Effector CD4-positive, alpha-beta T cell (primary cell): ENCODE measurements around the gene GPC5.

Experiments
- DNase-seq: peaks from one replicate; pipeline ENCODE4 v3.0.0-alpha.2; 2020

GPC5 gene

GRCh38 chr13:91904597-91904996, 506.2 kb downstream of the GPC5 start:
- no peak for DNase-seq

DNA sequence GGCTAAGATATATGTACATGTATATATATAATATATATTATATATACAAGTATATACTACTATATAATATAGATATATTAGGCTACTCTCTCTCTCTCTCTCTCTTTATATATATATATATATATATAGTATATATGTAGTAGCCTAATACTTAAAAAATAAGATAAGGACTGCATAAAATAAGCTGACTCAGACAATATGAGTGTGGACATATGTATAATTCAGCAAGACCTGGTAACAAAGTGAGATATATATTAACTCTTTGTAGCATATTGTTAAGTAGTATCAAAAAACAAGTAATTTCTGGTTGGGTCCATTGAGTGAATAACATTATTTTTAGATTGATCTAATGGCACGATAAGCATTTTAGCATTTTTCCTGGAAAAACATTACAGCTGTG, 509.0 kb downstream of the GPC5 start:
- DNase-seq: no peak

GRCh38 chr13:91909617-91910016, 511.2 kb downstream of the GPC5 start:
- DNase-seq: no peak

DNA sequence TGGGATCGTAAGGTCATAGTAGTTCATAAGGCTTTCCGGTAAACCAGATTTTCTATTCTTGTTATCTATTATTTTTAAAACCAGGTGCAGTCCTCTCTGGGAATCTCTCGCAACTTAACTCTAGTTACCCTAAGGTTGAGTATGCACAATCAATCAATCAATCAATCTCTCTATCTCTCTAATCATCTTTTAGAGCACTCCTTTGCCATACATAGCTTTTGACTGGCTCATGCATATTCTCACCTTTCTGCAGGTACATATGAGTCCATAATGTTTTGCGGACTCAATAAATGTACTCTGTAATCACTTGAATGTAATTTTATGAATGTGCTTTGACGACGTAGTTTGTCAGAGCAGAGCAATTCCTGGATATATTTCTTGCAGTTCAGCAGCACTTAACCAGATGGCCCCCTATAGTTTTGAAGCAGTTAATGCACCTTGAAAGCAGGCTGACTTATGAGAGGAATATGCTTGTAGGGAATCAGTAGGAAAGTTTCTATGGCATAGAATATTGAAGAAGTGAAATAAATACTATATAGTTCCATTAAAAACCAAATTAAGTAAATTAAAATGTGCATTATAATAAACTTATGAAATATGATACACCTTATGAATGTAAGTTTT, 524.7 kb downstream of the GPC5 start:
- no peak for DNase-seq

- no peak for DNase-seq
Observed at GRCh38 chr13:91930687-91931086, 532.3 kb downstream of the GPC5 start.

DNA sequence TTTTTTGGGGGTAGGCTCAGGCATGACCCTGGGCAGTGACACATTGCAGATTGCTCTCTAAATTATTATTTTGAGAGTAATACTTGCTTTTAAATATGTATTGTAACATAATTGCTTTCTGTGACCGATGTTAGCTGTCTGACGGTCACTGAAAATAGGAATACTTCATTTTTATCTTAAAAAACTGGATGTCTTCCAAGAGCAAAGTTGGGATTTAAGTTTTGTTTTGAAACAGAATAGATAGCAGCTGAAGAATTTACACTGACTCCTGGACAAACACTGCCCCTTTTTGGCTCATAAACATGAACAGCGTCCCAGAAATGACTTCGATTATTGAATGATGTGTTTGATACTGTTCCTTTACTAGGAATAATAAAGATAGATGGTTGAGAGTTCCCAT, 535.9 kb downstream of the GPC5 start:
- no peak for DNase-seq

DNA sequence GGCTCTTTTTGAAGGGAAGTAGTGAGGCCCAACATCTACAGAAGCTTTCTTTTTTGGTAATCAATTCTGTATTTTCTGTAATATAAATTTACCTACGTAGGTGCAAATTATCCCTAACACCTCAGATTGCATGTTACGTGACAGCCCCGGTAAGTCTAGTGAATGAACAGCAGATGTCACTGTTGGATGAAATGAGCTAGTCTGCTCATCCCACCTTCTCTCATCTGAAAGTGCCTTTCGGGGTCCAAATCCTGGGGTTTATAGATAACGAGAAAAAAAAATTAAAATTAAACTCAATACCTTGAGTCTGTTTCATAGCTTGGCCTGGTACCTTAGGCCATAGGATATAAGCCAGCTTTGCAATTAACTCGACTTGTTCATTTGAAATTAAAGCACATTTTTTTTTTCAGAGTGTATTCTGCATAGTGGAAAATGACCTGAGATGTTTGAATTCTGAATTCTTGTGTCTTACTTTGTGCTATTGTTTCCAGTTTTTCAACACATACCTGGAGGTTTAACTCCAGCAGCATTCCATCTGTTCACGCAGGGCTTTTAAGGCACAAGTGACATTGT, 548.2 kb downstream of the GPC5 start:
- no peak for DNase-seq

- no peak for DNase-seq
Observed at GRCh38 chr13:91948736-91949135, 550.3 kb downstream of the GPC5 start.

DNA sequence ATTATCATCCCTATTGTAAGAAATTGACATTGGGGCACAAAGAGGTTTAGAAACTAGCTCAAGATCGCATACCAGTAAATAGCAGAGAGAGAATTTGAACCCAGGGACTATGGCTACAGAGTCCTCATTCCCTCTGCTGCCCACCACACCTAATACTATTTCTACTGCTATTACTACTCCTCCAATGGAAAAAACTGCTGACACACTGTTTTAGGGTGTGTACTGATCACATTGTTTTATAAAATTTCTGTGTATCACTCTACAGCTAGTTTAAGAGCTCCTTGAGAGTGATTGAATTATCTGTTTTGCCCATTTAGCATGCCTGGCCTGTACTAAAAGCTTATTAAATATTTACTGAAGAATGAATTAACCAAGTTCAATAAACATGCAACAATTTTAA, 552.4 kb downstream of the GPC5 start:
- DNase-seq: no peak

- DNase-seq: no peak
Observed at GRCh38 chr13:91955546-91956355, 557.3 kb downstream of the GPC5 start.

- no peak for DNase-seq
Observed at GRCh38 chr13:91960947-91961346, 562.5 kb downstream of the GPC5 start.

GRCh38 chr13:91962946-91963345, 564.5 kb downstream of the GPC5 start:
- no peak for DNase-seq

DNA sequence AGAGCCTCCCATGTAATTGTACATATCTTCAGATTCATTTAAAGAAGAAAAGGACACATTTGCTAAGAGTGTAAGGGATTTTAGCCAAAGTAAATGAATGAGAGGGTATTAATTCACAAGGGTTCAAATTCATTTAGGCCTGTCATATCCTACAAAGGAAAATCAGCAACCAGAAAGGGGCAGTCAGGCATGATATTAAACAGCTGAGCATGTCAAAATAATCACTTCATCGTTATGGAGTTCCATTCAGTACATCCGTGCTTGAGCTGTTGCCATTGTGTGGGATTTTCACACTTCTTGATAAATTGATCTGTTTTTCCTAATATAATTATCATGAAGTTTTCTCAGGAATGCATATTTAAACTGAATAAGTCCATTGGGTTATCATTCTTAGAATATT, 567.1 kb downstream of the GPC5 start:
- DNase-seq: no peak

DNA sequence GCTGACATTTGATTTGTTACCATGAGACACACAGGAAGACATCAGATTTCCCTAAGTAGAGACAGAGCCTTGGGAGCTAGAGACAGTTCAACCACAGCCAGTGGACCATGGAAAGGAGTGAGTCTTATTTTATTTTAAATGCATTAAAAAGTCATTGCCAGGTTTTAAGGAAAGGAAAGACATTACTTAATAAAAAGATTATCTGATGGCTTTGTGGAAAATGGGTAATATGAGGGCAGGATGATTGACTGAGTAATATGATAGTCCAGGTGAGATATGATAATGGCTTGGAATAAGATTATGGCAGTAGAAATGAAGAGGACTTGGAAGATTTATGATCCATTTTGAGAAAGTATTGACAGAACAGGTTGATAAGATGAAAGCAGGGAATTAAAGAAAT, 580.1 kb downstream of the GPC5 start:
- DNase-seq: no peak

DNA sequence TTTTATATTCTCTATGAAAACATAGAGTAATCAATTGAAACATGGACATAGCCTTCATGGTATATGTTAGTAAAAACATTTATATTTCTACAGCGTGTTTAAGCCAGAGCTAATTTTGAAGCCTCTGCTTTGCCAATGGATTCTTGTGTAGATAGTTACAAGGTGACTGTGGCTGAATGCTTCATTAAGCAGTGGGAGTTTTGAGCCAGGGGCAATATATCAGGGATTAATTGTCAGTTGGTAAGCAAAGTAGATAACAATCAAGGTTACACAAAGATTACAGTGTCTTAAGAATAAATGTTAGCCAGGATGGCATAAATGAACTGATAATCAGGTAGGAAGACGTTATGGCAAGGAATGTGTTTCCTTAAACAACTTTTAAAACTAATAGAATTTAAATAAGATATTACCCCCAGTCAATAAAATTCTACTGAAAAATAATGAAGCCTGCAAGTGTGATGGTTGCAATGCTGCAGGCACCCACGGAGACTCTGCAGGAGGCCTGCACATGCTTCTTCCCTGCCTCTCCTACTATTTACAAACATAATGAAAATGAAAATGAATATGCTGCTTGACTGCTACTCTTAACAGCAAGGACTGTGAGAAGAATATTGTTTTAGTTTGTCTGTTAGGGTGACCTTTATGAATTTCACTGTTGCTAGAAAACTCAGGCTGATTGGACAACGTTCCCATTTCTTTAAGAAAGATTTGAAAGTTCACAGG, 588.5 kb downstream of the GPC5 start:
- no peak for DNase-seq

GRCh38 chr13:91988331-91988730, 589.9 kb downstream of the GPC5 start:
- no peak for DNase-seq

- DNase-seq: no peak
Observed at GRCh38 chr13:92012787-92013186, 614.4 kb downstream of the GPC5 start.

- DNase-seq: no peak
Observed at GRCh38 chr13:92017737-92018136, 619.3 kb downstream of the GPC5 start.

DNA sequence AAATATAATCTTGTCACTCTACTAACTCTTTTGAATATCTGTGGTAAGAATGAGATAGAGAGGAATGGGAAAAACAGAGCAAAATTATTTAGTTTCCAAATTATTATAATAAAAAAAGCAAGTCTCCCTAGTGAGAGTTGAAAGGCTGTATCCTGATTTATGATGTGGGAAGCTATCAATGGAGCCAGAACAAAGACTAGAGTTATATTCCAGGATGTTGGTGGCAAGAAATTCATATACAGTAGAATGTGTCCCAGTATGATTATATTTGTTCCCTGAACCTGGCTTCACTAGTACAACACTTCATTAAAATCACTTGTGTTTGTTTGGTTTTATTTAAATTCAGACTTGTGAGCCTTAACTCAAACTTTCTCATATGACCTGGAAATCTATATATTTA, 630.3 kb downstream of the GPC5 start:
- DNase-seq: no peak

- DNase-seq: no peak
Observed at GRCh38 chr13:92029641-92030040, 631.2 kb downstream of the GPC5 start.

GRCh38 chr13:92038905-92039304, 640.5 kb downstream of the GPC5 start:
- DNase-seq: no peak

- DNase-seq: no peak
Observed at GRCh38 chr13:92042522-92042921, 644.1 kb downstream of the GPC5 start.

GRCh38 chr13:92044351-92044750, 645.9 kb downstream of the GPC5 start:
- DNase-seq: no peak

DNA sequence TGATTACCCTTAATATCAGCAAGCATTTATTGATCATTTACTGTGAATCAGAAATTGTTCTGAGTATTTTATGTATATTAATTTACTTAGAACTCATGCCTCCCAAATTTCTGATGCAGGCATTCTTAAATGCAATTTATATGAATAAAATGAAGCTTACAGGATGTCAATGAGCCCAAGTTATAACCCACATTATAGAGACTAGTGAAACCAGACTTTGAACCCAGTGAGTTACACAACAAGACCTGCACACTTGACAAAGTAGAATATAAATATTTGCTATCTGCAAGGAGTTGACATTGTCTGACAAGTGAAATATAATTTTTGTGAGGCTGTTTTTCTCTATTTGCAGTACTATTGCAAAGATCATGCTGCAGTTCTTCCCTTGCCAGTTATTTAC, 656.0 kb downstream of the GPC5 start:
- no peak for DNase-seq
